SK-N-SH (cell line): Measurements from ENCODE around the gene ARHGEF11. TPM values are rescaled to one million over a fixed set of nuclear protein-coding genes. Genes with fewer than 3 reads are reported as not detected.

Experiments used
- CTCF ChIA-PET: fragments of 300-600, 350-600 bp; formaldehyde crosslinking; extraction: SDS; loops from one replicate; lab custom pipeline; 2021; lab: Yijun Ruan, JAX
- POLR2A ChIA-PET: fragments of 350-600 bp; sonication (Branson Sonifier 250); formaldehyde crosslinking; extraction: SDS; loops from one replicate; lab custom pipeline; 2020; ENCODE audit warnings: antibody characterized with exemption, inconsistent platforms; lab: Yijun Ruan, JAX
- DNase-seq: peaks from one replicate; pipeline ENCODE4 v3.0.0; 2012
- H2AFZ ChIP-seq: fragments of 200-600 bp; sonication (generic); 2 replicates; pipeline ENCODE4 v1.8.1; 2016; ENCODE audit warnings: antibody characterized with exemption, mild to moderate bottlenecking, low read depth
- H3F3A ChIP-seq: fragments of 200-600 bp; sonication (generic); replicated peaks from 2 replicates; pipeline ENCODE3; 2016; ENCODE audit warnings: antibody characterized with exemption, mild to moderate bottlenecking; ENCODE audit not compliant: insufficient read depth
- H3K27ac ChIP-seq, 2 experiments: fragments of 200-500 bp in 1 of 2; fragments of 200-600 bp in 1 of 2; sonication (Bioruptor generic) in 1 of 2; sonication (generic), shearing (Covaris generic) in 1 of 2; 2 replicates each; pipeline versions ENCODE4 v1.5.1 to v1.6.1; 2014 to 2016; ENCODE audit warnings: low read depth in 2 of 2, inconsistent platforms in 1 of 2, low read length in 1 of 2, mild to moderate bottlenecking in 1 of 2, mixed read lengths in 1 of 2
- H3K27me3 ChIP-seq: fragments of 200-600 bp; sonication (generic), shearing (Covaris generic); 2 replicates; pipeline ENCODE4 v1.6.1; 2016; ENCODE audit warnings: mixed run types; ENCODE audit not compliant: insufficient read depth
- H3K36me3 ChIP-seq, 2 experiments: fragments of 200-500 bp in 1 of 2; fragments of 200-600 bp in 1 of 2; sonication (Bioruptor generic) in 1 of 2; sonication (generic) in 1 of 2; replicated peaks in 1 of 2; 2 replicates each; pipeline versions ENCODE3 to v1.5.1; 2014 to 2016; ENCODE audit warnings: low read length in 1 of 2, mild to moderate bottlenecking in 1 of 2; ENCODE audit not compliant: insufficient read depth in 2 of 2, control insufficient read depth in 1 of 2
- H3K4me1 ChIP-seq, 2 experiments: fragments of 200-500 bp in 1 of 2; fragments of 200-600 bp in 1 of 2; sonication (Bioruptor generic) in 1 of 2; sonication (generic), shearing (Covaris generic) in 1 of 2; 2 replicates each; pipeline versions ENCODE4 v1.5.1 to v1.6.1; 2014 to 2016; ENCODE audit warnings: low read depth in 1 of 2, low read length in 1 of 2, mixed run types in 1 of 2; ENCODE audit not compliant: insufficient read depth in 2 of 2, control insufficient read depth in 1 of 2
- H3K4me2 ChIP-seq: fragments of 200-600 bp; sonication (generic), shearing (Covaris generic); 2 replicates; pipeline ENCODE4 v1.6.1; 2017; ENCODE audit warnings: mixed run types
- H3K4me3 ChIP-seq, 2 experiments: fragments of 200-500 bp in 1 of 2; fragments of 200-600 bp in 1 of 2; sonication (Bioruptor generic) in 1 of 2; sonication (generic), shearing (Covaris generic) in 1 of 2; 2 replicates each; pipeline versions ENCODE4 v1.5.1 to v1.8.1; 2014 to 2016; ENCODE audit warnings: low read depth in 2 of 2, inconsistent platforms in 1 of 2, low read length in 1 of 2, mild to moderate bottlenecking in 1 of 2, mixed read lengths in 1 of 2, moderate library complexity in 1 of 2
- H3K79me2 ChIP-seq: fragments of 200-600 bp; sonication (generic); 2 replicates; pipeline ENCODE4 v1.8.1; 2017; ENCODE audit warnings: mild to moderate bottlenecking; ENCODE audit not compliant: insufficient read depth
- H3K9ac ChIP-seq: fragments of 200-600 bp; sonication (generic); 2 replicates; pipeline ENCODE4 v1.6.1; 2017; ENCODE audit warnings: mixed run types
- H3K9me2 ChIP-seq: fragments of 200-600 bp; sonication (generic); 2 replicates; pipeline ENCODE4 v1.6.1; 2017; ENCODE audit warnings: mixed run types
- H3K9me3 ChIP-seq: fragments of 200-600 bp; sonication (generic); 2 replicates; pipeline ENCODE4 v1.6.1; 2017; ENCODE audit warnings: mixed run types, mild to moderate bottlenecking, moderate library complexity
- H4K20me1 ChIP-seq: fragments of 200-600 bp; sonication (generic); 2 replicates; pipeline ENCODE4 v1.6.1; 2017; ENCODE audit warnings: mild to moderate bottlenecking, mixed run types; ENCODE audit not compliant: insufficient read depth
- CHD2 ChIP-seq: fragments of 150-350 bp; IDR thresholded peaks from 2 replicates; pipeline ENCODE4 v1.6.1; 2018; ENCODE audit warnings: low read length; ENCODE audit not compliant: partially characterized antibody
- EZH2phosphoT487 ChIP-seq: fragments of 200-600 bp; sonication (generic); IDR thresholded peaks from 2 replicates; pipeline ENCODE4 v1.6.1; 2017; ENCODE audit warnings: low read depth, mixed run types, mild to moderate bottlenecking, antibody characterized with exemption, moderate library complexity, borderline replicate concordance
- FOSL2 ChIP-seq: IDR thresholded peaks from 2 replicates; pipeline ENCODE4 v1.4.0; 2012; ENCODE audit warnings: low read depth, mild to moderate bottlenecking, moderate library complexity, borderline replicate concordance
- FOXM1 ChIP-seq: IDR thresholded peaks from 2 replicates; pipeline ENCODE4 v1.4.0; 2012; ENCODE audit warnings: low read depth, mild to moderate bottlenecking
- GABPA ChIP-seq: IDR thresholded peaks from 2 replicates; pipeline ENCODE4 v1.4.0; 2012; ENCODE audit warnings: low read depth, mild to moderate bottlenecking
- MXI1 ChIP-seq: IDR thresholded peaks from 2 replicates; pipeline ENCODE4 v1.6.1; 2012; ENCODE audit warnings: mild to moderate bottlenecking, low read depth, low read length, improper control_type of control experiment
- NFIC ChIP-seq: IDR thresholded peaks from 2 replicates; pipeline ENCODE4 v1.4.0; 2012; ENCODE audit warnings: borderline replicate concordance
- PBX3 ChIP-seq: IDR thresholded peaks from 2 replicates; pipeline ENCODE4; 2012
- RAD21 ChIP-seq: IDR thresholded peaks from 2 replicates; pipeline ENCODE4 v1.6.1; 2012; ENCODE audit warnings: mild to moderate bottlenecking, low read length
- REST ChIP-seq: IDR thresholded peaks from 2 replicates; pipeline ENCODE4 v1.6.1; 2012; ENCODE audit warnings: mild to moderate bottlenecking, low read depth, low read length, moderate library complexity
- RFX5 ChIP-seq: IDR thresholded peaks from 2 replicates; pipeline ENCODE4 v1.6.1; 2012; ENCODE audit warnings: mild to moderate bottlenecking, improper control_type of control experiment, low read length
- TCF12 ChIP-seq: IDR thresholded peaks from 2 replicates; pipeline ENCODE4 v1.4.0; 2012
- TEAD4 ChIP-seq: IDR thresholded peaks from 2 replicates; pipeline ENCODE4 v1.4.0; 2012; ENCODE audit warnings: mild to moderate bottlenecking, borderline replicate concordance; ENCODE audit not compliant: insufficient read depth
- WGBS: methylation state at CpG from one replicate; pipeline ENCODE4 v1.1.6; 2017; ENCODE audit warnings: low lambda C conversion rate; 5-methylcytosine and 5-hydroxymethylcytosine counted together
- polyA plus RNA-seq, 3 experiments: library from polyadenylated mRNA; depleted of rRNA; stranded (reverse); fragments of >200 nt; gene quantifications; 2 replicates each; pipeline ENCODE4 v1.2.3, GENCODE V29; 2012
- TF ChIP-seq, protein P1 (sequence below): fragments of 150-350 bp; IDR thresholded peaks from 2 replicates; pipeline ENCODE4 v1.6.1; 2016; ENCODE audit warnings: mild to moderate bottlenecking, low read depth, low read length
- TF ChIP-seq, protein P2 (sequence below): fragments of 150-350 bp; IDR thresholded peaks from 2 replicates; pipeline ENCODE4 v1.6.1; 2017; ENCODE audit warnings: antibody characterized with exemption, low read length, low read depth, borderline replicate concordance
- TF ChIP-seq, protein P3 (sequence below): IDR thresholded peaks from 2 replicates; pipeline ENCODE4 v1.4.0; 2012; ENCODE audit warnings: low read depth
- TF ChIP-seq, protein P4 (sequence below): IDR thresholded peaks from 2 replicates; pipeline ENCODE4 v1.4.0; 2012; ENCODE audit warnings: low read depth, borderline replicate concordance
- TF ChIP-seq, protein P5 (sequence below): fragments of 200-600 bp; sonication (generic); IDR thresholded peaks from 2 replicates; pipeline ENCODE4 v1.6.1; 2017; ENCODE audit warnings: antibody characterized with exemption, mild to moderate bottlenecking, moderate library complexity

ARHGEF11 gene
- polyA plus RNA-seq, 1 of the 3 experiments (the other 2 are of a cell fraction), result 19.0 TPM

DNA sequence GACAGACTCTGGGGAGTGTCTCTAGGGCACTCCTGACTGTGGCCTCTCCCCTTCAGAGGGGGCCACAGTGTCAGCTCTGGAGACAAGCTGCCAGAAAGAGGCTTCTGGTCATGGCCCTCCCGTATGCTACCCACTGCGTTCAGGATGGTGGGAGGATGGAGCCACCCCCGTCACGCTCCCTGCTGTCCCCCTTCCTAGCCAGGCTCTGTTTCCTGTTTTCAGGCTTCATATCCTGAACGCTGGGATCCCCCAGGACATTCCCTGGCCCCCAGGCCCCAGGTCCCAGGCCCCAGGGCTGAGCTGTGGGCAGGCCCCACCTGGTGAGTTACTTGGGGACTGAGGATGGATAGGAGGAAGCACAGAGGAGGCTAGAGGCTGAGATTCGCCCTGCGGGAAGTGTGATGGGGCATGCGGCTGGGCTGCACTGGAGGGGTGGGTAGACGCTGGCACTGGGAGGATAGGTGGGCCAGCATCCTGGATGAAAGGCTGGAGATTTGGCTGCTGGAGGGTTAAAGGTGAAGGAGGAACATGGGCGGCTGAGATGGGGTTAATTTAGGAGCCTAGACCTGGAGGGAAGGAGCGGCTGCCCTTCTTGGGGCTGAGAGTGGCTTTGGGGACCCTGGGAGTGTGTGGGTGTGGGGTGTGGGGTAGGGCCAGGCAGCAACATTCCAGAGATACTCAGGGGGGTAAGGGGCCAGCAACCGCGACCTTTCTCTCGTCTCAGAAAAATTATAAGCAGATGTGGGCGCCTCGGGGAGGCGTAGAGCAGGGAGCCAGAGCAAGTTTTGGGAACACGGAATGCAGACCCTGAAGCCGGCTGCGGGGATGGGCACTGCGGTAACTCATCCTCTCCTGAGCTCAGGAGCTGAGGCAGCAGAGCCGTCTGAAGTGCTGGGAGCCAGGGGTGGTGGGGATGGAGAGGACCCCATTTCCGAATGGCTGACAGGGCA, 143.3 kb downstream of the ARHGEF11 start:
- ChIA-PET POLR2A (interaction anchor here (1.3 kb wide), 1 partner anchor 11 kb away, joined by 3 read pairs; no protein-coding TSS in a partner anchor), CTCF (interaction anchor here (1.0 to 9.4 kb wide), 7 partner anchors 8 to 25 kb away, joined by 3 to 110 read pairs (median 21); partner anchors contain the start of gene PEAR1)
- Histone ChIP-seq H3F3A (peaks cover 5% of the 10 kb centered on the region), H3K9me3 (no peaks in the 10 kb centered on the region), H3K4me1 (peaks cover 18 to 39% of the 10 kb centered on the region in 2 experiments; a peak in 3 of 4 replicates), H2AFZ (no peak overlapping the region), H3K27ac (no peak overlapping the region), H3K4me3 (no peak overlapping the region), H3K9ac (no peak overlapping the region), H3K36me3 (no peaks in the 10 kb centered on the region), H3K9me2 (no peaks in the 10 kb centered on the region), H3K79me2 (no peaks in the 10 kb centered on the region), H4K20me1 (no peaks in the 10 kb centered on the region), H3K27me3 (no peaks in the 10 kb centered on the region), H3K4me2 (no peak overlapping the region)
- TF ChIP-seq EZH2phosphoT487 (no peak), RAD21 (no peak), MXI1 (no peak), PBX3 (no peak), TCF12 (no peak), TEAD4 (no peak), FOSL2 (no peak), FOXM1 (no peak), REST (no peak), GABPA (no peak), RFX5 (no peak), NFIC (no peak), CHD2 (no peak)
- TF ChIP-seq, protein P1, sequence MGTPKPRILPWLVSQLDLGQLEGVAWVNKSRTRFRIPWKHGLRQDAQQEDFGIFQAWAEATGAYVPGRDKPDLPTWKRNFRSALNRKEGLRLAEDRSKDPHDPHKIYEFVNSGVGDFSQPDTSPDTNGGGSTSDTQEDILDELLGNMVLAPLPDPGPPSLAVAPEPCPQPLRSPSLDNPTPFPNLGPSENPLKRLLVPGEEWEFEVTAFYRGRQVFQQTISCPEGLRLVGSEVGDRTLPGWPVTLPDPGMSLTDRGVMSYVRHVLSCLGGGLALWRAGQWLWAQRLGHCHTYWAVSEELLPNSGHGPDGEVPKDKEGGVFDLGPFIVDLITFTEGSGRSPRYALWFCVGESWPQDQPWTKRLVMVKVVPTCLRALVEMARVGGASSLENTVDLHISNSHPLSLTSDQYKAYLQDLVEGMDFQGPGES, result no peak
- TF ChIP-seq, protein P2, sequence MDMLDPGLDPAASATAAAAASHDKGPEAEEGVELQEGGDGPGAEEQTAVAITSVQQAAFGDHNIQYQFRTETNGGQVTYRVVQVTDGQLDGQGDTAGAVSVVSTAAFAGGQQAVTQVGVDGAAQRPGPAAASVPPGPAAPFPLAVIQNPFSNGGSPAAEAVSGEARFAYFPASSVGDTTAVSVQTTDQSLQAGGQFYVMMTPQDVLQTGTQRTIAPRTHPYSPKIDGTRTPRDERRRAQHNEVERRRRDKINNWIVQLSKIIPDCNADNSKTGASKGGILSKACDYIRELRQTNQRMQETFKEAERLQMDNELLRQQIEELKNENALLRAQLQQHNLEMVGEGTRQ, result no peak
- TF ChIP-seq, protein P3, sequence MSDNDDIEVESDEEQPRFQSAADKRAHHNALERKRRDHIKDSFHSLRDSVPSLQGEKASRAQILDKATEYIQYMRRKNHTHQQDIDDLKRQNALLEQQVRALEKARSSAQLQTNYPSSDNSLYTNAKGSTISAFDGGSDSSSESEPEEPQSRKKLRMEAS, result no peak
- TF ChIP-seq, protein P4, sequence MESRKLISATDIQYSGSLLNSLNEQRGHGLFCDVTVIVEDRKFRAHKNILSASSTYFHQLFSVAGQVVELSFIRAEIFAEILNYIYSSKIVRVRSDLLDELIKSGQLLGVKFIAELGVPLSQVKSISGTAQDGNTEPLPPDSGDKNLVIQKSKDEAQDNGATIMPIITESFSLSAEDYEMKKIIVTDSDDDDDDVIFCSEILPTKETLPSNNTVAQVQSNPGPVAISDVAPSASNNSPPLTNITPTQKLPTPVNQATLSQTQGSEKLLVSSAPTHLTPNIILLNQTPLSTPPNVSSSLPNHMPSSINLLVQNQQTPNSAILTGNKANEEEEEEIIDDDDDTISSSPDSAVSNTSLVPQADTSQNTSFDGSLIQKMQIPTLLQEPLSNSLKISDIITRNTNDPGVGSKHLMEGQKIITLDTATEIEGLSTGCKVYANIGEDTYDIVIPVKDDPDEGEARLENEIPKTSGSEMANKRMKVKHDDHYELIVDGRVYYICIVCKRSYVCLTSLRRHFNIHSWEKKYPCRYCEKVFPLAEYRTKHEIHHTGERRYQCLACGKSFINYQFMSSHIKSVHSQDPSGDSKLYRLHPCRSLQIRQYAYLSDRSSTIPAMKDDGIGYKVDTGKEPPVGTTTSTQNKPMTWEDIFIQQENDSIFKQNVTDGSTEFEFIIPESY, result no peak
- TF ChIP-seq, protein P5, sequence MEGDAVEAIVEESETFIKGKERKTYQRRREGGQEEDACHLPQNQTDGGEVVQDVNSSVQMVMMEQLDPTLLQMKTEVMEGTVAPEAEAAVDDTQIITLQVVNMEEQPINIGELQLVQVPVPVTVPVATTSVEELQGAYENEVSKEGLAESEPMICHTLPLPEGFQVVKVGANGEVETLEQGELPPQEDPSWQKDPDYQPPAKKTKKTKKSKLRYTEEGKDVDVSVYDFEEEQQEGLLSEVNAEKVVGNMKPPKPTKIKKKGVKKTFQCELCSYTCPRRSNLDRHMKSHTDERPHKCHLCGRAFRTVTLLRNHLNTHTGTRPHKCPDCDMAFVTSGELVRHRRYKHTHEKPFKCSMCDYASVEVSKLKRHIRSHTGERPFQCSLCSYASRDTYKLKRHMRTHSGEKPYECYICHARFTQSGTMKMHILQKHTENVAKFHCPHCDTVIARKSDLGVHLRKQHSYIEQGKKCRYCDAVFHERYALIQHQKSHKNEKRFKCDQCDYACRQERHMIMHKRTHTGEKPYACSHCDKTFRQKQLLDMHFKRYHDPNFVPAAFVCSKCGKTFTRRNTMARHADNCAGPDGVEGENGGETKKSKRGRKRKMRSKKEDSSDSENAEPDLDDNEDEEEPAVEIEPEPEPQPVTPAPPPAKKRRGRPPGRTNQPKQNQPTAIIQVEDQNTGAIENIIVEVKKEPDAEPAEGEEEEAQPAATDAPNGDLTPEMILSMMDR, result no peak
- 68% methylated on average over 17 of the region's 23 CpGs for WGBS
- DNase-seq, result no peak
